NCI-H82 treated with DMSO at 0.1 percent for 48 hours (cell line): ENCODE data around the gene DMAC2.
"Not testable (repeated sequence)": the region's sequence is repeated elsewhere in the genome, so short reads cannot be mapped to it uniquely, and the experiment has no call there.

Source experiments
- DNase-seq: peaks from one replicate; lab custom pipeline; 2025; ENCODE audit not compliant: unreplicated experiment; lab: John Stamatoyannopoulos, UW

The DMAC2 gene

GRCh38 chr19:41424335-41425173 lies 15.2 kb downstream of the DMAC2 start:
- no peak for DNase-seq

- no peak for DNase-seq
Observed at GRCh38 chr19:41422955-41423354, 16.8 kb downstream of the DMAC2 start.

GRCh38 chr19:41422456-41422855 lies 17.3 kb downstream of the DMAC2 start:
- DNase-seq: no peak

GRCh38 chr19:41421973-41422372 lies 17.7 kb downstream of the DMAC2 start:
- DNase-seq: no peak

GRCh38 chr19:41421314-41421713 lies 18.4 kb downstream of the DMAC2 start:
- no peak for DNase-seq

GRCh38 chr19:41420101-41420880 lies 19.4 kb downstream of the DMAC2 start:
- DNase-seq: no peak

GRCh38 chr19:41416194-41416674 lies 23.5 kb downstream of the DMAC2 start:
- DNase-seq: no peak

GRCh38 chr19:41415154-41415571 lies 24.5 kb downstream of the DMAC2 start:
- no peak for DNase-seq

GRCh38 chr19:41414461-41414860 lies 25.3 kb downstream of the DMAC2 start:
- DNase-seq: no peak

GRCh38 chr19:41413947-41414346 lies 25.8 kb downstream of the DMAC2 start:
- no peak for DNase-seq

- DNase-seq: no peak
Observed at GRCh38 chr19:41412953-41413352, 26.8 kb downstream of the DMAC2 start.

GRCh38 chr19:41411968-41412265 lies 27.8 kb downstream of the DMAC2 start:
- DNase-seq: no peak

GRCh38 chr19:41411100-41411967 lies 28.4 kb downstream of the DMAC2 start:
- DNase-seq: no peak

GRCh38 chr19:41410336-41411054 lies 29.2 kb downstream of the DMAC2 start:
- no peak for DNase-seq

- DNase-seq: no peak
Observed at GRCh38 chr19:41409288-41409687, 30.4 kb downstream of the DMAC2 start.

- not testable (repeated sequence) for DNase-seq
Observed at GRCh38 chr19:41408846-41409245, 30.9 kb downstream of the DMAC2 start.

GRCh38 chr19:41408256-41408655 lies 31.5 kb downstream of the DMAC2 start:
- no peak for DNase-seq

GRCh38 chr19:41407271-41407670 lies 32.4 kb downstream of the DMAC2 start:
- DNase-seq: no peak

- no peak for DNase-seq
Observed at GRCh38 chr19:41405776-41406175, 33.9 kb downstream of the DMAC2 start.

GRCh38 chr19:41403181-41403970 lies 36.3 kb downstream of the DMAC2 start:
- DNase-seq: no peak
